ENCODE data around the gene SRPRB.

The SRPRB gene

DNA sequence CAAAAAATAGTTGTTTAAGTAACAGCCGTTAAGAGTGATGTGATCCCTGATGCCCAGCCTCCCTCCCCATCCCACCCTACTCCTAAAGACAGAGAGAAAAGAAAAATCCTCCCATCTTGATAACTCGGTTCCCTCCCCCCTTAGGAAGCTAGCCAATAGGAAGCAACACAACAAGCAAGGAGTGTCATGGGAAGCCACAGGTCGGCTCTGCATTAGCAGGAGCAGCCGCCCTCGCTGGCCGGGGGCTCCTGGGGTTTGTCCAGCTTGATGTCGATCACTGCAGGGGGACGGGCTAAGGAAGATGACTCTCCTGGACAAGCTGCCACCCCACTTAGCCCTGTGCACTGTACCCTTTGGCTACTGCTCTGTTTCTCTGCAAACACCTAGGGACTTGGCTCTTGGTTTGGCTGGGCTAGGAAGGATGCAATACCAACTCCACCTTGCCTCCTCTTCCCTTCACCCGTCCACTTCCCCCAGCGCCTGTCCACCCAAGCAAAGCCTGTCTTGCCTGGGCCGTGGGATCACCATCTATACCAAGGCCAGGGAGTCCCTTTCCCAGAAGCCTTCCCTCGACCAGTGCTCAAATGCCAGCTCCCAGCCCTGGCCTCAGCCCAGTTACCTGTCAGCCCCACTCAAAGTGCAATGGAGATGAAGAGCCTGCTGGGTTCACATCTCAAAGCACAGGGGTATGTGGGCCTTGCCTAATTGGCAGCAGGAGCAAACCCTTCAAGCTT is 23.1 kb downstream of the SRPRB start:
- no peak for FAIRE-seq

GRCh38 chr3:133829310-133829707 is 23.7 kb downstream of the SRPRB start:
- no peak for FAIRE-seq

GRCh38 chr3:133830071-133830470 is 24.5 kb downstream of the SRPRB start:
- FAIRE-seq = no peak

- no peak for FAIRE-seq
Measured at GRCh38 chr3:133831966-133832801, 26.6 kb downstream of the SRPRB start.

DNA sequence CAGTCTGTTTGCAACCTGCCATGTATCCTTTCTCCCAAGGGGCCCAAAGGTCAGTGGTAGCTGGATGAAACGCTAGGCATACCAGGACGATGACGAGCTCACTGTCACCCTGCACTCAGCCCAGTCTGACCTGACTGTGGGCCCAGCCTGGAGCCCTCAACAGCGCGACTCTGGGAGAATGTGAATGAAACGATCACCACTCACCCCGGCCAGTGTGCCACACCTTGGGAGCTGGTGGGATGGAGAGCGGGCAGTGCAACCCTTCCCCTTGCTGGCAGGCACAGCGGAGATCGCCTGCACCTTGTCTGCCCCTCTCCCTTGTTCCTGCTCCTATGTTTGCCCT is 27.2 kb downstream of the SRPRB start:
- no peak for FAIRE-seq

- no peak for FAIRE-seq
Measured at GRCh38 chr3:133833267-133833666, 27.7 kb downstream of the SRPRB start.

DNA sequence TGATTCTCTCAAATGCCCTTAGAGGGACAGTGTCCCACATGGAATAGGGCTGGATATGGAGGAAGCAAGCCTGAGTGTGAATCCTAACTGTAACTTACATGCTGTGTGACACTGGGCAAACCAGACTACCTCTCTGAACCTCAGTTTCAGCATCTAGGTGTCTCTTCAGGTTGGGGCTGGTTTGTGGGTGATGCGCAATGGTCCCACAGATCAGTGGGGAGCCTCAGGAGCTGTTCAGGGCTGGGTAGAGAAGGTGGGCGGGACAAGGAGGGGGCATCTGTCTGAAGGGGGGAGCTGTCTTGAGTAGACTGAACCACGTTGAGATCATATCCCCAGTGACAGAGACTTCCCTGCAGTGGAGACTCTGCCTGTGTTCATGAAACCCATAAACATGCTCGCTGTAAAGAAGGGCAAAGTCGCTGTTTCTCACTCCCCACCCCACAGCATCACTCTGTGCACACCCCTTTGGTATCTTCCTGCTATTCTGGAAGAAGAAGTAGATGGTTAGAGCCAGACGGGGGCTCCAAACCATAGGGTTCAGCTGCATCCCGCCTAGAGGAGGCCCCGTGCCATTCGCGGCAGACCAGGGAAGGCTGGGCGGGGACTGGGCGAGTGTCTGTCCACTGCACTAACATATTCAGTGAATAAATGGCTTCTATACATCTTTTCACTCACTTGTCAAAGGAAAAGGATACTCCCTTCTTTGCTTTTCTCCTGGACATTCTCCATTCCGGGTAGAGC is 28.4 kb downstream of the SRPRB start:
- no peak for FAIRE-seq

- FAIRE-seq = no peak
Measured at GRCh38 chr3:133834621-133835417, 29.2 kb downstream of the SRPRB start.

DNA sequence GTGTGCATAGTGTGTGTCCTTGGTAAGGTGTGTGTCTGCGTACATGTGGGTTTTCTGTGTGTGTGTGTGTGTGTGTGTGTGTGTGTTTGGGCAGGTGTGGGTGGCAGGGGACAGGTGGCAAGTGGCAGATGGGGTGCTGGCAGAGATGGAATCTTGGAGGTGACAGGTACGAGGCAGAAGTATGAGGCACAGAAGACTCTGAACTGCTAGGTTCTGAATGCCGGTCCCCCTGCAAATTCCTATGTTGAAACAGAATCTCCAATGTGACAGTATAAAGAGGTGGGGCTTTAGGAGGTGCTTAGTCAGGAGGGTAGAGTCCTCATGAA is 29.8 kb downstream of the SRPRB start:
- no peak for FAIRE-seq

GRCh38 chr3:133835961-133836360 is 30.3 kb downstream of the SRPRB start:
- no peak for FAIRE-seq

DNA sequence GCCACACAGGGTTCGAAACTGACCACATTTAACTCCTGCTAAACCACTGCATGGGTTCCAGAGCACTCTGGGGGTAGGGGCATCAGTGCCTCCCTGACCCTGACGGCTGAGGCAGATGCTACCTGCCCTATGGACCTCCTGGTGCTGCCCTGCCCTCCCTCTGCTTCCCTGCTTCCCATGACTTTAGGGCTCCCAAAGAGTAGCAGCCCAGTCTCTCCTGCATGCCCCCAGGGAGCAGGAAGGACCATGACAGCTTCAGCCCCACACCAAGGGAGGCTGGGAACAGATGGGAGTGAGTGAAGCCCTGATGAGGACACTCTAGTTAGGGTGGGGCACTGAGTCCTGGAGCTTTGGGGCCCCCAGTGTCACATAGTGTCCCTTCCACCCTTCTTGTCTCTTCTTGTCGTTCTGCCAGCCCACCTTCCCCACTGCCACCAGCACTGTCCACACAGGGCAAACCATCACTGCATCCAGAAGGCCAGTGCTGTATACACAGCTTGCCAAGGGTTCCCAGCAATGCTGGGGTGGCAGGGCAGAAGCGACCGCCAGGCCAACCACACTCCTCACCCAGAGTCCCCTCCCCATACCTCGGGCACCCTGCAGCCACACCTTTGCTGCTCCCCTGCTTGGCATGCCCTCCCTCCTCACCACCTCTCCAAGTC is 31.0 kb downstream of the SRPRB start:
- no peak for FAIRE-seq

DNA sequence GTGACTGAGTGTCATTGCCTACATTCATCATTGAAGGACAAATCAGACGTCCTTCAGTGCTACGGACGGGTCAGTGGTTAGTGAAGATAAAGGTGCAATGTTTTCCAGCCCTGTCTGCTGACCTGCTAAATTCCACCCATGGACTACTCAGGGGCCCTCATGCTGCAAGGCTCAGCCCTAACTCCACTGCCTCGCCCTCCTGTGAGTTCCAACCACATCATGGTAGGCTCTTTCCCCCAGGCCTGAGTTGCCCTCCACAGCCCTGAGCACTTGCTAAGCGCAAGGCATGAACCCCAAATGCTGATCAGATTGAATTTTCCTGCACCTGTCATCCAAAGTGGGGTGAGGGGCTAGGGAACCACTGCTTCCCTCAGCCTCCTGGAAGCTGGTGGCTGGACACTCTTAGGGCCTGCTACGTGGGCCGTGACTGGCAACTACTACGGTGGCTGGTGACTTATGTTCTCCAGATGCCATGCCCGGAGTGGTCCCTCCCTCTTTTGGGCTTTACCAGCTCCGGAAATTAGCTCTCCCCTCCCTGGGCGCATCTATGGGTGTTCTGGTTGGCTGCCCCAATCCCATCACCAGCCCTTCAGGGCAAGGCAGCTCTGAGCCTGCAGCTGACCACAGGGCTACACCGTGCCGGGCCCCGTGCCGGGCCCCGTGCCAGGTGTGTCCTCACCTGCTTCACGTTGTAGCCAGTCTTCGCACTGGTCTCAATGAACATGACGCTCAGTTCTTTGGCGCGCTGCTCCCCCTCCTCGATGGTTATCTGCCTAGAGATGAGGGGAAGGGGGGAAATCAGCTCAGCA is 32.1 kb downstream of the SRPRB start:
- FAIRE-seq = no peak

DNA sequence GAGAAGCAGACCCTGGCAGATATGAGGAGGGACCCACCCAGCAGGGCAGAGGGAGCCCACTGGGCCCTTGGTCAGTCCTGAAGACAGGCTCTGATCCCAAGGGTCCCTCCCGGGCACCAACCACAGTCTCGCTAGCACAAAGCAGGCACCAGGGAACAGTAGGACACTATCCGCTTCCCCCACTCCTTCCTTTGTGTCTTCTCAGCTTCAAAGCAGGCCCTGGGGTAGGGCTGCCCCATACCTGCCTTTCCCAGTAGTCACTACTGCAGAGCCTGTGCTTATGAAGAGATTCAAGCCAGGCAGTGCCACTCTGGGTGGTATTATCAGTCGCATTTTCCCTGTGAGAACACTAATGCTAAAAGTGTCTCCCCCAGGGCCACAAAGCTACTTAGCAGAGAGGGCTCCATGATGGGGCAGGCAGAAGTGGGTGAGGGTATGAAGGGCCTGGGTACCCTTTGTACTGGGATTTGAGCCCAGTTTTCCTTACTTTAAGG is 32.7 kb downstream of the SRPRB start:
- no peak for FAIRE-seq

DNA sequence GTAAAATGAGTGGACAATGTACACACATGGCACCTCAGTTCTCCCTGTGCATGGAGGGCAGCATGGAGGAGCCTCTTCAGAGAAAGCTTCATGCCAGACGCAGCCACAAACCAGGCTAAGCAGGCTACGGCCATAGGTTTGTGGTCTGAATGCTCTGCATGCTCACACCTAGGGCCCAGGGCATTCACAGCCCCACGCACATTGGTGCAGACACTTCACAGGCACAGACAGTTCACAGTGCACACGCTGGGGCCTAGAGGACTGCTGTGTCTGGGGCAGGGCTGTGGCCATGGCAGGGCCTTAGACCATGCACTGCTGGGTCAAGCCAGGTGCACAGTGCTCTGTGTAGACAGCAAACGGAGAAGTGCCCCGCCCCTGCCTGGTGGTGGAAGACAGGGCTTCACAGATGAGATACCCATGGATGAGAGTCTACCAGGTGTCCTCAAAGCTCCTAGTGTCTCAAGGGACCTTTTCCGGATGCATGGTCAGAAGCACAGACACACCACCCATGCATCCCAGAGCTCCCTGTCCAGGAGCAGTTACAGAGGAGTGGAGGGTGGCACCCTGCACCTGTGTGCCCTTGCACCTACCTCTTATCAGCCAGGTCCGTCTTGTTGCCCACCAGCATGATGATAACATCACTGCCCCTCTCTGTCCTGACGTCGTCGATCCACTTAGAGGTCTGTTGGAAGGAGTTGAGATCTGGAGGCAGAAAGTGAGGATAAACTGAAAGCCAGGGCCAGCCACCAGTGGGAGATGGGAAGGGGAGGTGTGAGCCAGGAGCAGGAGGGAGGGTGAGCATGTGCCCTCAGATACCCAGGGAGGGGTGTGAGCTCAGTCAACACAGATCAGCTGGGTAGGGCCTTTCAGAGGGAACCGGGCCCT is 33.5 kb downstream of the SRPRB start:
- no peak for FAIRE-seq

DNA sequence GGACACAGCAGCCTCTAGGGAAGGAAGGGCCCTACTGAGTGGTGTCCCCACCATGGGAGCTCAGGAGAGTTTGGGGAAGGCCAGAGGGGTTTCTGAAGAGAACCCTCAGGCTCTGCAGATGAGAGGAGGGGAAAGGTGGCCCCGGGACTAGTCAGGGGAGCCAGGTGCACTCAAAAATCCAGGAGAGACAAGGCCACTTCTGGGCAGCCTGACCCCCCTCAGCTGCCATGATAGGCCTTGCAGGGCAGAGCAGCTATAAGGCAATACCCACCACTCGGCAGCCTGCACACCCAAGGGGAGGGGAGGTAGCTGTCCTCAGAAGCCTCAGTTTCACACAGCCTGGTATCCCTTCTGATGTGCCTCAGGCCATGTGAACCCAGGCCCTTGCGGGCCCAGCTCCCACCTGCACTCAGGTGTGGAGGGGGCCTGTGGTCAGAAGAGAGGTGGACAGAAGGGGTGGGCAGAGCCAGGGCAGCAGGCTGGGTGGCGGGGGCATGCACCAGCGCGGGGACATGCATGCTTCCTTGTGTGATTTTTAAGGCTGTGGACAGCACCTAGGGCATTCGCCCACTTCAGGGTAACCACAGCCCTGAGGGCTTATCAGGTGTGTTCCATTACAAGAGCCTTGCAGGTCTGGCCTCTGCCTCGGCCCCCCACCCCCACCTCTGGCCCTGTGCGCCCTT is 34.6 kb downstream of the SRPRB start:
- no peak for FAIRE-seq

- no peak for FAIRE-seq
Measured at GRCh38 chr3:133840767-133841166, 35.2 kb downstream of the SRPRB start.

GRCh38 chr3:133841196-133841595 is 35.6 kb downstream of the SRPRB start:
- no peak for FAIRE-seq

GRCh38 chr3:133842158-133842557 is 36.5 kb downstream of the SRPRB start:
- FAIRE-seq = no peak

DNA sequence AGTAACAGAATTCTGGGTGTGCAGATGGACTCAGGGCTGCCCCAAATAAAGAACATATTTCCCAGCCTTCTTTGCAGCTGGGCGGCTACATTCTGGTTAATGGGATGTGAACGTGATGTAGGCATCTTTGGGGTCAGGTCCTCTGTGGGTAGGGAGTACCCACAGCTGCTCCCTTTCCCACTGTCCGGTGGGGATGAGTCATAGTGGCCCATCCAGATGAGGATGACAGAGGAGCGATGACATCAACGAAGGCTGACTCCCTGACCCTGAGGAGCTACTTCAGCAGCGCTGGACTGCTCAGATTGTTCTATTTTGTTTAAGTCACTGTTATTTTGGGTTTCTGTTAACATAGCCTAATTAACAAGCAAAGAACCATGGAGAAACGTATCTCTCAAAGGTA is 38.0 kb downstream of the SRPRB start:
- FAIRE-seq = no peak

DNA sequence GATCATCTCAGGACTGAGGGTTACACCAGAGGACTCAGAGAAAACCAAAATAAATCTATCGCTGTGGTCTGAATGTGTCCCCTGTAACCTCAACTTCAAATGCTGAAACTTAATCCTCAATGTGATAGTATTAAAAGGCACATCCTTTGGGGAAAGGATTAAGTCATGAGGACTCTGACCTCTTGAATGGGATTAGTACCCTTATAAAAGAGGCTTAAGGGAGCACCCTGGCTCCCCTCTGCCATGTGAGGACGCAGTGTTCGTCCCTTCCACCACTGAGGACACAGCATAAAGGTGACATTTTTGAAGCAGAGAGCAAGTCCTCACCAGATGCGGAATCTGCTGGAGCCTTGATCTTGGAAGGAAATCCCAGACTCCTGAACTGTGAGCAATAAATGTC is 39.5 kb downstream of the SRPRB start:
- no peak for FAIRE-seq

Measured in islet of Langerhans (tissue), 1 donor.